MM.1S (cell line): ENCODE data around the gene RHEB.

Source experiments
- DNase-seq: peaks from one replicate; pipeline ENCODE4 v3.0.0-alpha.2; 2015
- H2AFZ ChIP-seq: fragments of 300-600 bp; sonication (generic); 2 replicates; pipeline ENCODE4 v1.6.0; 2016; ENCODE audit warnings: antibody characterized with exemption, low read length
- H3F3A ChIP-seq: fragments of 300-600 bp; sonication (generic); 2 replicates; pipeline ENCODE4 v1.6.1; 2016; ENCODE audit warnings: mild to moderate bottlenecking, antibody characterized with exemption, low read length, moderate library complexity, mixed read lengths; ENCODE audit not compliant: insufficient read depth
- H3K27ac ChIP-seq: fragments of 300-600 bp; sonication (generic); 2 replicates; pipeline ENCODE4 v1.5.1; 2016; ENCODE audit warnings: mild to moderate bottlenecking, low read length
- H3K27me3 ChIP-seq: fragments of 300-600 bp; sonication (generic); replicated peaks from 2 replicates; pipeline ENCODE4 v1.6.0; 2016; ENCODE audit warnings: low read length; ENCODE audit not compliant: insufficient read depth
- H3K36me3 ChIP-seq: fragments of 300-600 bp; sonication (generic); replicated peaks from 2 replicates; pipeline ENCODE4 v1.6.1; 2016; ENCODE audit warnings: mild to moderate bottlenecking, low read length, mixed read lengths; ENCODE audit not compliant: insufficient read depth
- H3K4me1 ChIP-seq: fragments of 300-600 bp; sonication (generic); 2 replicates; pipeline ENCODE4 v1.6.1; 2016; ENCODE audit warnings: low read length, mixed read lengths
- H3K4me2 ChIP-seq: fragments of 300-600 bp; sonication (generic); 2 replicates; pipeline ENCODE4 v1.6.0; 2016; ENCODE audit warnings: low read depth, low read length
- H3K4me3 ChIP-seq: fragments of 300-600 bp; sonication (generic); 2 replicates; pipeline ENCODE4 v1.5.1; 2016; ENCODE audit warnings: low read length, mixed read lengths
- H3K79me2 ChIP-seq: fragments of 300-600 bp; sonication (generic); 2 replicates; pipeline ENCODE4 v1.6.1; 2016; ENCODE audit warnings: mixed run types, low read length, mixed read lengths
- H3K9ac ChIP-seq: fragments of 300-600 bp; sonication (generic); 2 replicates; pipeline ENCODE4 v1.6.1; 2016; ENCODE audit warnings: low read length, mixed read lengths
- H3K9me2 ChIP-seq: fragments of 300-600 bp; sonication (generic); replicated peaks from 2 replicates; pipeline ENCODE4 v1.6.1; 2016; ENCODE audit warnings: mild to moderate bottlenecking, low read length, mixed read lengths; ENCODE audit not compliant: insufficient read depth
- H3K9me3 ChIP-seq: fragments of 300-600 bp; sonication (generic); replicated peaks from 2 replicates; pipeline ENCODE4 v1.6.1; 2016; ENCODE audit warnings: mild to moderate bottlenecking, low read length, mixed read lengths; ENCODE audit not compliant: insufficient read depth
- H4K20me1 ChIP-seq: fragments of 300-600 bp; sonication (generic); 2 replicates; pipeline ENCODE4 v1.6.1; 2016; ENCODE audit warnings: mild to moderate bottlenecking, low read length, moderate library complexity, mixed read lengths; ENCODE audit not compliant: insufficient read depth
- CTCF ChIP-seq: fragments of 300-600 bp; sonication (generic); IDR thresholded peaks from 2 replicates; pipeline ENCODE4 v1.5.1; 2016; ENCODE audit warnings: antibody characterized with exemption, low read length, mixed read lengths
- EZH2 ChIP-seq: fragments of 300-600 bp; sonication (generic); optimal IDR thresholded peaks from 2 replicates; pipeline ENCODE3; 2017; ENCODE audit warnings: low read depth, mild to moderate bottlenecking, antibody characterized with exemption, low read length, mixed read lengths
- EZH2phosphoT487 ChIP-seq: fragments of 300-600 bp; sonication (generic); IDR thresholded peaks from 2 replicates; pipeline ENCODE4 v1.6.1; 2018; ENCODE audit warnings: antibody characterized with exemption, low read length

Gene RHEB

GRCh38 chr7:151483711-151483983, 36.0 kb downstream of the RHEB start:
- peaks cover 36% of the 10 kb centered on the region; the same call in 1 of the 2 replicates for H3K36me3 ChIP-seq

GRCh38 chr7:151482883-151483710, 36.6 kb downstream of the RHEB start:
- no peaks in the 10 kb centered on the region for H3K9me3 ChIP-seq
- no peak overlapping the region for H3K4me3 ChIP-seq
- no peak for TF ChIP-seq EZH2phosphoT487
- no peak overlapping the region for H3K4me2 ChIP-seq
- DNase-seq: no peak
- H3K9me2 ChIP-seq: no peaks in the 10 kb centered on the region
- H3K79me2 ChIP-seq: peaks cover 96% of the 10 kb centered on the region
- no peaks in the 10 kb centered on the region for H3K27me3 ChIP-seq
- no peak overlapping the region for H3K9ac ChIP-seq
- peaks cover 7% of the 10 kb centered on the region; the same call in 1 of the 2 replicates for H4K20me1 ChIP-seq
- no peak overlapping the region for H3K27ac ChIP-seq
- H3K4me1 ChIP-seq: no peaks in the 10 kb centered on the region
- H3F3A ChIP-seq: no peaks in the 10 kb centered on the region
- H2AFZ ChIP-seq: no peak overlapping the region
- H3K36me3 ChIP-seq: peaks cover 31% of the 10 kb centered on the region; the same call in 1 of the 2 replicates

More at GRCh38 chr7:151483711-151483983, 36.0 kb downstream of the RHEB start:
- Histone ChIP-seq H3K27me3 (no peaks in the 10 kb centered on the region), H3K27ac (no peak overlapping the region), H3F3A (no peaks in the 10 kb centered on the region), H4K20me1 (peaks cover 7% of the 10 kb centered on the region; the same call in 1 of the 2 replicates), H3K9me3 (no peaks in the 10 kb centered on the region), H2AFZ (no peak overlapping the region), H3K4me1 (no peaks in the 10 kb centered on the region), H3K4me2 (no peak overlapping the region), H3K79me2 (peaks cover 98% of the 10 kb centered on the region), H3K9ac (no peak overlapping the region), H3K9me2 (no peaks in the 10 kb centered on the region), H3K4me3 (no peak overlapping the region)
- TF ChIP-seq EZH2 (no peak), CTCF (no peak), EZH2phosphoT487 (no peak)
- DNase-seq: no peak

GRCh38 chr7:151481650-151482505, 37.8 kb downstream of the RHEB start:
- peaks cover 11% of the 10 kb centered on the region; the same call in 1 of the 2 replicates for H4K20me1 ChIP-seq
- H3K36me3 ChIP-seq: peaks cover 38% of the 10 kb centered on the region; the same call in 1 of the 2 replicates

More at GRCh38 chr7:151481650-151482505, 37.8 kb downstream of the RHEB start:
- Histone ChIP-seq H3K27me3 (no peaks in the 10 kb centered on the region), H3K9me3 (no peaks in the 10 kb centered on the region), H3K9ac (no peak overlapping the region), H3K79me2 (peaks cover 96% of the 10 kb centered on the region), H3K4me1 (no peaks in the 10 kb centered on the region), H3K4me2 (no peak overlapping the region), H3K4me3 (no peak overlapping the region), H3K27ac (no peak overlapping the region), H2AFZ (no peak overlapping the region), H3K9me2 (no peaks in the 10 kb centered on the region), H3F3A (peaks cover 5% of the 10 kb centered on the region; the same call in 1 of the 2 replicates)
- no peak for TF ChIP-seq CTCF
- TF ChIP-seq EZH2phosphoT487: no peak
- no peak for TF ChIP-seq EZH2
- DNase-seq: no peak
